Measurements from ENCODE around the gene CTNNA3.

CTNNA3 gene

DNA sequence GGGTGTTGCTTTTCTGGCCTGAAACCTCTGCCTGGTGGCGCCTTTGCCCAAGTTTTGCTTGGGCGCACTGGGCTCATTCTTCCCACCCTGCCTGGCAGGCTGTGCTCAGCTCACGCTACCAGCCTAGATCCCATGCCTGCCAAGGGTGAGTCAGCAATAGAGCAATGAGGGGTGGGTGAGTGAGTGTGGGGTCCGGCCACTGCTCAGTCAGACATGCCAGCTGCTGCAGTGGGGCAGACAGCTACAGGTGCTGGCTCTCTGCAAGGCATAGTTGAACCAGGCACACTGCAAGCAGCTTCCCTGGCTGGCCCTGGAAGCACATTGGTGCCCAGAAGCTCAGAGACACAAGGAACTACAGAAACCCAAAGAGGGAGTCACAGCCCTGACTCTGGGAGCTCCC, 1451.0 kb downstream of the CTNNA3 start:
- no peak for DNase-seq

DNA sequence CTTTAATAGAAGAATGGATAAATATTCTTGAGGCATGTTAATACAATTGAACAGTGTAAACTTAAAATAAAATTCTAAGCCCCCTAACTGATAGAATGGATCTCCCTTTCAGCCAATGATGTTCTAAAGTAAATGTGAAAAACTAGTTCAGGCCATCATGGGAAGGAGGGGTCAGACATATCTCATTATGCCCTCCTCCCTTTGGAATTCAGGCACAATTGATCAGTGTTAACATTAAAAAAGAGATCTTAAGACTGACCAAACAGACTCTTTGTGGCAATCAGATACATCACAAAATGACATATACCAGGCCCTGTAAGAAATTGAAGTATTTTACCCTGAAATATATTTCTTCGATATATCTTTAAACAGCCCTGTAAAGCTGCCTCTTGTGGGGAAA, 1453.1 kb downstream of the CTNNA3 start:
- DNase-seq: no peak

DNA sequence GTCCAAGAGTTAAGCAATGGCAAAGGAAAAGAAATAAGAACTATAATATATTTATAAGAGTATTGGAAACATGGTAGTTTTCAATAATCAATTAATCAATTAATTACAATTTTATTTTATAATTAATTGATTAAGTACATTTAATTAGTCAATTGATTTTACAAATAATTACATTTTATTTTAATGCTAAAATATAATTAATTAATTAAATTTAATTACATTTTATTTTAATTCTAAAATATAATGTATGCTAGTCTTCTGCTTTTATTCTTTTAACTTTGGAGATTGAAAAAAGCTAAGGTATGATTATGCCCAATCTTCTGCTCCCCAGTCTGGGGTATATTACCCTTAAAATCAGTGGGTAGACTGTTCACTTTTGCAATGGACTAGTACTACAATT, 1456.9 kb downstream of the CTNNA3 start:
- no peak for DNase-seq

DNA sequence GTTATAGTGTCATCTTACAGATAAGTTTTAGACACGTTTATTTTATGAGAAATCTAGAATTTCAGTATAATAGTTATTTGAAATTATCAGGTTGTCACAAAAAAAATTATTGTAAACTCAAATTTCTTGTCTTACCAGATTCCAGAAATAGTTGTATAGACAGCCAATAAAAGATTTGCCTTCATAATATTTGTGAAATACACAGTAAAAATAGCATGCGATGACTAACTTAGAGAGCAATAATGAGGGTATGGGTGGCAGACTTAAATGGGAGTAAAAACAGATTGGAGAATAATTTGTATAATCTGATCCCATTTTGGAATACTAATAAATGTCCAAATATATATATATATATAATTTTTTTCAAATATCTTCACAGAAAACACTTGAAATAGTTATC, 1457.7 kb downstream of the CTNNA3 start:
- DNase-seq: no peak

DNA sequence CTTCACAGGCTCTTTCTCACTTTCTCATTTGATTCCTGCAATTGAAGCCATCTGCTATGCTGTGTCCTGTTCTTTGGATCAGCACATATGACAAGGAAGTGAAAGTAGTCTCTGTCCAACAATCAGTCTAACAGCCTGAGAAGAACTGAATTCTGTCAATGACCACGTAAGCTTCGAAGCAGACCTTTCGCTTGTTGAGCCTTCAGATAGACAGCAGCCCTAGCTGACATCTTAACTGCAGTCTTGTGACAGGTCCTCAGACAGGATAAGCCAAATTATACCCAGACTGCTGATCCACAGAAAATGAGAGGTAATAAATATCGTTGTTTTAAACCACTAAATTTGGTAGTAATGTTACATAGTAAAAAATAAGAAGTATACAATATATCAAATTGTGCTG, 1461.1 kb downstream of the CTNNA3 start:
- no peak for DNase-seq

DNA sequence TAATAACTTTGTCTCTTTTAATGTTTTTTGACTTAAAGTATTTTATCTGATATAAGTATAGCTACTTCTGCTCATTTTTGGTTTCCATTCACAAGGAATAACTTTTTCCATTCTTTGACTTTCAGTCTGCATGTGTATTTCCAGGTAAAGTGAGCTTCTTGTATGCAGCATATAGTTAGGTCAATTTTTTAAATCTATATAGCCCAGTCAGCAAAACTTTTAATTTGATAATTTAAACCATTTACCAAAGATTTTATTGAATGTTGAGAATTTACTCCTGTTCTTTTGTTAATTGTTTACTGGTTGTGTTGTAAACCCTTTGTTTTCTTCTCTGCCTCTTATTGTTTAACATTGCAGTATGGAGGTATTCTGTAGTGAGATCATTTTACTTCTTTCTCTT, 1467.1 kb downstream of the CTNNA3 start:
- DNase-seq: no peak

DNA sequence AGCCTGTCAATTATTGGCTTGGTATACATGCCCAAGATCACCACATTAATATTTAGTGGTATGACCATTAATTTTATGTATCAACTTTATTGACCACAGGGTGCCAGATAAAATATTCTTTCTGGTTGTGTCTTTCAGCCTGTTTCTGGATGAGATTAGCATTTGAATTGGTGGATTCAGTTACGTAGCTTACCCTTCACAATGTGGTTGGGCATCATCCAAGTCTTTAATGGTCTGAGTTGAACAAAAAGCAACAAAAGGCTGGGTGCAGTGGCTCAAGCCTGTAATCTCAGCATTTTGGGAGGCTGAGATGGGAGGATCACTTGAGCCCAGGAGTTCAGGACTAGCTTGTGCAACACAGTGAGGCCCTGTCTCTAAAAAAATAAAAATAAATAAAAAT, 1472.3 kb downstream of the CTNNA3 start:
- DNase-seq: no peak

DNA sequence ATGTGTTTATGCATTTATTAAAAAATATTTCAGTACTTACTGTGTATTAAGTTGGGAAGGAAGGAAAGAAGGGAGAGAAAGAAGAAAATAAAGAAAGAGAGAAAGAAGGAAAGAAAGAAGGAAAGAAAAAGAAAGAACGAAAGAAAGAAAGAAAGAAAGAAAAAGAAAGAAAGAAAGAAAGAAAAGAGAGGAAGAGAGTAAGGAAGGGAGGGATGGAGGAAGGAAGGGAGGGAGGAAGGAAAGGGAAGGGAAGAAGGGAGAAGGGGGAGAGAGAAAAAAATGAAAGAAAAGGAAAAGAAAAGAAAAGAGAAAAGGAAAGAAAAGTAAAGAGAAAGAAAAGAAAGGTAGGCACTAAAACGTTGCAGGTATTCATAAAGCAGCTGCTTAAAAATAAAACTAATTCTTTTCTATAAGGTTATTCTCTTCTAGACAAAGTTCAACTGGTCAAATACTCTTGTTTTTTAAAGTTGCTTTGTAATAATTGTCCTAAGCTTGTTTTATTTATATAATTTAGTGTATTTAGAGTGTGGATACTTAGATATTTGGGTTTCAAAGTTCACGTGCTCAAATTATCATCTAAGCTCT, 1473.4 kb downstream of the CTNNA3 start:
- DNase-seq: no peak

DNA sequence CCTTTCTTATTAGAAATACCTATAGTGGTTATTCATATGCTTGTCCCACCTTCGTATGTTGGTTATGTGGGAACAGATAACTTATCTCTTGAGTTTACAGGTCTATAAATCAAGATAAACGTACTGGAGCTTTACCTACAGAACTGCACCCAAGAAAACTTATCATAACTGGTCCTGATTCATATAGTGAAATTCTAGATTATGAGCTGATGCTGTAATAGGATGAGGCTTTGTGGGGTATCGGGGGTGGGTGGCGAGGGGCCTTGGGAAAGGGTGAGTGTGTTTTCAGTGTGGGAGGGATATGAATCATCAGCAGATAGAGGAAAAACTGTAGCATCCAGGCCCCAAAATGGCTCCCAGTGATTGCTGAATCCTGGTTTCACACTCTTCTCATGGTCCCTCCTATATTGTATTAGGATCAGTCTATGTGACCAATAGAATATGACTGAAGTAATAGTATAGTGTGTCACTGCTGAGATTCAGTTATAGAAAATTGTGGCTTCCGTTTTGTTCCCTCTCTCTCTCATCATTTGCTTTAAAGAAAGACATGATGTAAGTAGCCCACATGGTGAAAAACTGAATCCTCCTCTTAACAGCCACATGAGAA, 1476.9 kb downstream of the CTNNA3 start:
- DNase-seq: no peak

DNA sequence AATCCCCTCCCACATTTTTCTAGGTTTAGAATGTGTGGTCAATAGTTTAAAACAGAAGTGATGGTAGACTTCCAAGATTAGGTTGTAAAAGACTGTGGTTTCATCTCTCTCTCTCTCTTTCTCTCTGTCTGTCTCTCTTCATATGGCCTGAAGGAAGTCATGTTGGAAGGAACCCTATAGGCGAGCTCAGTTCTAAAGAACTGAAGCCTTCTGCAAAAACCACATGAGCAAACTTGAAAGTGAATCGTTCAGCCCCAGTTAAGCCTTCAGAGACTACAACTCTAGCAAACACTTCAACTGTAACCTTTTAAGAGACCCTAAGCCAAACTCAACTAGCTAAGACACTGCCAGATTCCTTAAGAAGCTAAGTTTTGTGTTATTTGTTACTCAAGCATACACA, 1477.7 kb downstream of the CTNNA3 start:
- no peak for DNase-seq

DNA sequence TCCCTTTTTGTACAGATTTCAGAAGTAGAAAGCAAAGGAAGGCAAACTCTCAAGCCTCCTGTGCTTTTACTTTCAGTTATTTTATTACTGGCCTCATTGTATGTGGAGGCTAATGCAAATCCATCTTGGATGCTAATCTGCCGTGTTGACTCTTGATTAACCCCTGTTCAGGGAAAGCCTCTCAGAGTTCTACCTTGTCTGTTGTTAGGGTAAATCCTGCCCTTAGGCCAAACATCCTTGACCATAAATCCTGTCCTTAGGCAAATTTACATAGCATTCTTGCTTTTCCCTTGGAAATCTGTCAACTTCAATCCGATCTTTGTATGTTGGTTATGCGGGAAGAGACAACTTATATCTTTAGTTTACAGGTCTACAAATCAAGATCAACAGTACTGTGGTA, 1480.1 kb downstream of the CTNNA3 start:
- DNase-seq: no peak

DNA sequence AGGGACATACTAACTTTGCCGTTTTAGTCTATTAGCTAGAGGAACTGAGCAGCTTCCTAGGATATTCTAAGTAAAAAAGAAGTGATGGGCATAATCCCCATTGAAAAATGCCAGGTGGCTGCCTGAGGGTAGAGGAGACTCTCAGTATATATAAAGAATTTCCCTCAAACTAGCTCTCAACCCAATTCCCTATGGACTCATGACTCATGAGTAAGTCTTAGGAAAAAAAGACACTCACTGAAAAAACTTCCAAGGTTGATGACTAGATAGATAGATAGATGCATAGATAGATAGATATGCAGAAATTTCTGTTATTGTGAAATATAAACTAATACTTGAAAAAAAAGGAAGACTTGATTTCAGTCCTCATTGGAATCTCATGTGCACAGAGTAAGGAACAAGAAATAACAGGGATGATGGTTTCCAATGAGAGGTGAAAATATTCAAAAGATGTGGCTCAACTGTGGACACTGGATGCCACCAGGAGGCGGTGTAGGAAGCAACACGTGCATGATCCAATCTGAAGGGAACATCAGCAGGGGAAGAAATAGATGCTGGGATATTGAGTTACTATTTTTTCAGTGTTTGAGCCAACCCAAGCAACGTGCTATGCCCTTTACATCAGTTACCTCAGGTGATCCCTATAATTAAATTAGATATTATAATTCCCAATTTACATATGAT, 1481.1 kb downstream of the CTNNA3 start:
- no peak for DNase-seq

DNA sequence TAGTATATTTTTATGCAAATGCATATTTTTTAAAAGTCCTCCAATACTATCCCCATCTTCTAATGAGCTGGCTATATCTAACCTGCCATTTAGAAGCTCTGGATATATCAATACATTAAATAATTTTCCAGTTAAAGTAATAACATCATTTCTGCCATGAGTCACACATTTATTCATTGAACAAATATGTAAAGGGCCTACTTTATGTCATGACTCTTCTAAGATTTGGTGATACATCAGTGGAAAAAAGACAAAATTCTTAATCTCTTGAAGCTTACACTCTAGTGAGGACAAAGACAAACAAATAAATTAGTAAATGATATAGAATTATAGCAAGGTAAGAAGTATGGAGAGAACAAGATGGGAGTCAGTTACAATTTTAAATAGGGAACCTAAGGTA, 1487.0 kb downstream of the CTNNA3 start:
- no peak for DNase-seq

DNA sequence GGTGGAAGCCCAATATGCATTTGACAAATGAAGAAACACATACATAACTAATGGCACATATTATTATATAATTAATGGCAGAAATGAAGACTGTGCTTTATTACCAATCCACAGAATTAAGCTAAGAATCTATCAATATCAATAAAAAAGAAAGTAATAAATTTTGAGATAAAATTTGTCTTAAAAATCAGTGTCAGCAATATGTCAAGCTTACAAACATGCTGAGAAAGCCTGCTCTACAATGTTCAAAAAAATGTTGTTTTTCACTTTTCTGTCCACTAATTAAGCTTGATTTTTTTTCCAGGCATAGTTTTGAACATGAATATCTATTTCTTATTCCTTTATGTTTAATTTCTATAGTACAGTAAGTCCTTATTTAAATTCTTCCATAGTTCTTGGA, 1491.2 kb downstream of the CTNNA3 start:
- no peak for DNase-seq

DNA sequence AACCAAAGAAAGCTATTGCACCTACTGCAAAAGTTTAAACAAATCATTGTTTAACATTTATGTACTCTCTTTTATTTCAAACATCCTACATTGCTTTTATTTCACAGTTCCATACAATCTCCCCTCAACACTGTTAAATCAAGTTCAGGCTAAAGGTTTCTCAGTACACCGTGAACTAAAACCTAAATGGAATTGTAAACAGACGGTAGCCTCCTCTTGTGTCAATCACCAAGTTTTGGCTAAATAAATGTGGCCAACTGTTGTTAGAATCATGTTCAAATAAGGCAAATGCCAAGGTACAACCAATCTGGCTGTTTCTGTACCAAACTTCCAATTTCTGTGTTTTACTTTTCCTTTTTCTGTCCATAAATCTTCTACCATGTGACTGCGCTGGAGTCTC, 1493.9 kb downstream of the CTNNA3 start:
- DNase-seq: no peak

DNA sequence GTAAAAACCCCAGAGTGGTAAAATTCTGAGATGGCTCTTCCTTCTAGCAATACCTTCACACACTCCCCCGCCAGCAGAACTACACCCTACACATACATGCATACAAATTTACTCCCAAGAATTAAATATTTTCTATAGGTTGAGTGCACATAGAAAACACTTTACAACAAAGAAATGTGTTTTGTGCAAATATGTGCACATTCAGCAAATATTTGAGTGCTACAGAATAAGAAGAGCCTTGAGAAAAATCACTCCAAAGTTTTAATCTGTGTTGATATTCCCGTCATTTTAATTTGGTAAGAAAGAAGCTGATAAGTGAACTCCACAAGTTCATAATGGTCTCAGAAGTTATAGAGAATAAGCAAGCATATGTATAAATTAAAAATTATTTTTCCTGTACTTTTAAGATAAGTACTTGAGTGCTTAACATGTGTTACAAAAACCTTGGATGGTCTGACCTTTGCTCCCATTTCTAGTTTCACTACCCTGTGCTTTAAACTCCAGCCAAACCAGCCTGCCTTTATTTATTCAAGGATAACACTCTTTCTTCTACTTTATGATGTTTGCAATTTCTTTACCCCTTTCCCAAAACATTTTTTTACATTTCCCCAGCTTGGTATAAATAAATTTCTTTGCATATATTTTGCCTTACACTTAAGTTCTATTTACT, 1503.7 kb downstream of the CTNNA3 start:
- DNase-seq: no peak

DNA sequence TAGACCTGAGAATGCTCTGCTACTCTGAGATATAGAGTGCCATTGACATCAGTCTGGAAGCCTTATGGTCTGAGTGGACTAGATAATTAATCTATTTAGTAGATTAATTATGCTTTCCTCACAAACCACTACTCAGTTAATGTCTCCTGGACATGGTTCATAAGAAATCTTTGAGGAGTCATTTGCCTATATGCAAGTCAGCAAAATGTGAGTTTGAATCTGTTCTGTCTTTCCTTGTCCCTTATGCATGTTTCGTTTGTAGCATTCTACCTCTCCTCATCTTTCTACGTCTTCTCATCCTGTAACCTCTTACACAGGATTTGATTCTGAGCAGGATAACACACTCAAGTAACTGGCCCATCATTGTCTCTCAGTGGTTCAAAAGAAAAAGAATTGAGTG, 1505.6 kb downstream of the CTNNA3 start:
- no peak for DNase-seq

DNA sequence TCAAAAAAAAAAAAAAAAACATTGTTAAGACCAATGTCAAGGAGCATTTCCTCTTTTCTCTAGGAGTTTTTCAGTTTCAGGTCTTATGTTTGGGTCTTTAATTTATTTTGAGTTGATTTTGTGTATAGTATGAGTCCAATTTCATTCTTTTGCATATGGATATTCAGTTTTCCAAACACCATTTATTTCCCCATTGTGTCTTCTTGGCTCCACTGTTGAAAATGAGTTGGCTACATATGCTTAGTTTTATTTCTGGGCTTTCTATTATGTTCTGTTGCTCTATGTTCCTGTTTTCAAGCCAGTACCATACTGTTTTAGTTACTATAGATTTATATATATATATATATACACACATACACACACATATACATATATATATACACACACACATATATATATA, 1506.7 kb downstream of the CTNNA3 start:
- no peak for DNase-seq

DNA sequence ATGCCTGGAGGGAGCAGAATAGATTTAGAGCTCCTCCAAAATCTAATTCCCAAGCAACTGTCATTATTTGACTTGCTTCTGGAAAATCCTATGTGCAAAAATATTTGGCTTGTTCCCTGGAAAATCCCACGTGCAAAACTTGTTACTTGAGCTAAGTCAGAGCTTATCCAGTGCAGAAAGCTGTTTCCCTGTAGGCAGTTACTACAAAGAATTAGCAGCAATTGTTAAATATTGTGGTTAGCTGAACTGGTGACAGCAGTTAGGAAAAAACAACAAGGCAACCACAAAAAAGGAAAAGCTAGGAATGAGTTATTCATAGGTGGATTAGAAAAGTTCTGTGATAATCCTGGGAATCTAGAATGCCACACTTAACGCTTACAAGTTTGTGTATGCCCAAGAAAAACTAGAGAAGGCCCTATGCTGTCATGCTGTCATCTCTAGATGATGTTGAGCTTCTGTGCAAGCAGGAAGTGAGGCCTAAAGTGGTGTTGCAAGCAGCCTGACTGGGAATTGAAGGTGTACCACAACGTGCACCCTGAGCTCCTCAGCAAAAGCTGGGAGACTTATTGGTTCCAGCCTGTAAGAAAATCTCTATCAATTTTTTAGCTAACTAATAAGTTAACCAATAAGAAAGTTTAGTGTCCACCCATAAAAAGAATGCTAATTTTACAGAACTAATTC, 1508.8 kb downstream of the CTNNA3 start:
- no peak for DNase-seq

DNA sequence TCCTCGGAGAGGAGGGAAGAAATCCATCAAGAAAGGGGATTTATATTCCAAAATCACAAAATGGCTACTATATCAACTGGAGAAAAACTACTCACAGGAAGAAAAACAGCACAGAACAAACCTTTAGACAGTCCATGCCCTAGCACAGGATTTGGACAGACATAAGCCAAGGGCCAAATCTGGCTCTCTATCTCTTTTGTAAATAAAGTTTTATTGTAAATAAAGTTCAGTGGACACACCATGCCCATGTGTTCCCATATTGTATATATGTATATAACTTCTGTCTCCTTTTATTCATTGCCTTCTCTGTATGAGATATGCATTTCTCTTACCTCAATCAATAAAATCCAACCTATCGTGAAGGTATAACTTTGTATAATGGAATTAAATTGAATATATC, 1513.0 kb downstream of the CTNNA3 start:
- no peak for DNase-seq

DNA sequence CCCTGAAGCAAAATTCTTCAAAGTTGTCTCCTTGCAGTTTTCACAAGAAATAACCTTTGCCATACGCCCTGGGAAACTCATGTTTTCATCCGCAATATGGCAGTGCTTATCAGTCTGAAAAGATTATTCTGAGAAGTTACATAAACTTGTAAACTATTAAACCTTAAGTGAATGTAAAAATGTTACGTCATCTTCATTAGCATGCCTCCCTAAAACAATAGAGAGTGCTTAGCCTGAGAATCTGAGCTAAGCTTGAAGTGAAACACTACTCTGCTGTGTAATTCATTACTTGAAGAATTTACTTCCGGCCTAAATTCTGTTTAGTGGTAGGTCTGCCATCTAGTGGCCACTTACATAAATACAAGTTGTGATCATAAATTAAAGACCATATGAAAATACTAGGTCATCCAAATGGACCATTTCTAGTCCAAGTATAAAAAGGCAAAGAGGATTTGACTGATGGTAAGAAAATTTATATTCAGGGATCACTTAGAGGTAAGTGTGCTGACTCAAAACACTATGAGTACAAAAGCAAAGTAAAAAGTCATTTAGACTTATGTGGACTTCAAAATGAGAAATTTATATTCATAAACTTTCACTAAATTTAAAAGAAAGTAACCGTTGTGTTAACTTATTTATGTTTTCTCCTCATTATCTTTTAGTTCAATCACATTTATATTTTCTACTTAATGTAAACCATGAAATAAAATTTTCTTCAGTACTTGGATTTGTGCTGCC, 1515.2 kb downstream of the CTNNA3 start:
- no peak for DNase-seq

DNA sequence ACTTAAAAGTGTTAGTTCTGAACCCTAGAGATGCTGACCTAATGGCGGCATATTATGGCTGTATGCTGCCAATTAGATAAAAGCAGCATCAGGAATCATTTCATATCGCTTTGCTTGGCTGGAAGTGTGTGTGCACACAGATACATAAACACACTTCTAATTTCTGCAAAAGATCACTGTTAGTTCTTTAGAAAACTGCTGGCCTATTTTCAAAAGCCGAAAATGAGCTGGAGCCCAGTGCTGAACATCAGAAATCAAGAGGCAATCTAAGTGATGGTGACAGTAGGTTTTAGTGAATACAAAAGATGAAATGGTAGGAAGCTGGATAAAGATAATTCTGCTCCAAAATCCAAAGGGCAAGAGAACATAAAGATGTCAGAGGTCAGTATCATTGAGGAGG, 1516.0 kb downstream of the CTNNA3 start:
- DNase-seq: no peak

DNA sequence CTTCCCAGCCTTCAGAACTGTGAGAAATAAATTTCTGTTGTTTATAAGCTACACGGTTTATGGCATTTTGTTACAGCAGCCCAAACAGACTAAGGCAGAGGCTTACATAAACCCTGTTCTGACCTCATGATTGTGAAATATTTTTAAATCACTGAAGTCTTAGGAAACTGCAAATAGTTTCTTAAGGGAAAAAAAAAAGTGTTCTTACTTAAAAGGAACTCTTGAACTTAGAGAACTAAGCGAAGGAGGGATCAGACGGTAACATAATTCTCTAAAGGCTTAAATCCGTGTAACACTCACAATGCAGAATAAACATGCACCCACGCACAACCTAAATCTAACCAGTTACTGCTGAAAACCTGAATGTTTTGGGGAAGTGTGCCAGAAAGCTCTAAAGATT, 1519.2 kb downstream of the CTNNA3 start:
- DNase-seq: no peak
